Loucy (cell line): ENCODE data around the gene CNTN1.

Experiments
- CTCF ChIP-seq: fragments of 200-600 bp; sonication (generic); conservative IDR thresholded peaks from 2 replicates; pipeline ENCODE4 v1.5.1; 2014; ENCODE audit warnings: mild to moderate bottlenecking, antibody characterized with exemption, low read length
- EZH2phosphoT487 ChIP-seq: fragments of 200-600 bp; IDR thresholded peaks from 2 replicates; pipeline ENCODE4 v1.6.1; 2018; ENCODE audit warnings: antibody characterized with exemption, mild to moderate bottlenecking, moderate library complexity, borderline replicate concordance

GRCh38 chr12:40992158-40992557 lies 299.9 kb downstream of the CNTN1 start:
- TF ChIP-seq CTCF: no peak
- TF ChIP-seq EZH2phosphoT487: no peak
